ENCODE data around the gene APLF. TPM values are rescaled to one million over a fixed set of nuclear protein-coding genes. Genes with fewer than 3 reads are reported as not detected.

Gene APLF
- total and polyA plus RNA-seq, 2 donors (not counting 3 experiments of a cell fraction or from before 2014, with no cell fraction given) = 0.75 to 2.3 TPM

DNA sequence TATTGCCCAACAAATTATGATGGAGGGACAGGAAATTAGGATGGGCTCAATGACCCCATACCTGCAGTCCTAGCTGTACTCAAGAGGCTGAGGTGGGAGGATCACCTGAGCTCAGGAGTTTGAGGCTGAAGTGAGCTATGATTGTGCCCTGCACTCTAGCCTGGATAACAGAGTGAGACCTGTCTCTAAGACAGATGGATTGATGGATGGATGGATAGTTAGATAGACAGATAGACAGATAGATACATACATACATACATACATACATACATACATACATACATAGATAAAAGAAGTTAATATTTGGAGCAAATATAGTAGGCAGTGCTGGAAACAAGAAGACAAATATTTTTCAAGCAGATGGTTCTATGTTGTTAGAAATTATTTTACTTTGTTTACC, 97.9 kb downstream of the APLF start:
- no peaks in the 10 kb centered on the region for H3K36me3 ChIP-seq (ENCODE audit: control insufficient read depth in 2 of 2, extremely low read depth in 1 of 2, insufficient read depth in 2 of 2, low read length in 2 of 2)
- TF ChIP-seq MYC (IDR thresholded peaks at IDR 0.05; ENCODE audit: low read depth, low read length) = no peak
- no peak for TF ChIP-seq POLR2AphosphoS5 (IDR thresholded peaks at IDR 0.05; ENCODE audit: insufficient read depth, low read depth, low read length)
- TF ChIP-seq EZH2 (IDR thresholded peaks at IDR 0.05; ENCODE audit: borderline replicate concordance, low read depth, low read length, severe bottlenecking) = no peak
- no peak for TF ChIP-seq JUN (IDR thresholded peaks at IDR 0.05; ENCODE audit: borderline replicate concordance, insufficient read depth, insufficient read length, low read depth)
- no peak for TF ChIP-seq FOS (IDR thresholded peaks at IDR 0.05; ENCODE audit: borderline replicate concordance, insufficient read depth, low read length)
- TF ChIP-seq, protein P1, sequence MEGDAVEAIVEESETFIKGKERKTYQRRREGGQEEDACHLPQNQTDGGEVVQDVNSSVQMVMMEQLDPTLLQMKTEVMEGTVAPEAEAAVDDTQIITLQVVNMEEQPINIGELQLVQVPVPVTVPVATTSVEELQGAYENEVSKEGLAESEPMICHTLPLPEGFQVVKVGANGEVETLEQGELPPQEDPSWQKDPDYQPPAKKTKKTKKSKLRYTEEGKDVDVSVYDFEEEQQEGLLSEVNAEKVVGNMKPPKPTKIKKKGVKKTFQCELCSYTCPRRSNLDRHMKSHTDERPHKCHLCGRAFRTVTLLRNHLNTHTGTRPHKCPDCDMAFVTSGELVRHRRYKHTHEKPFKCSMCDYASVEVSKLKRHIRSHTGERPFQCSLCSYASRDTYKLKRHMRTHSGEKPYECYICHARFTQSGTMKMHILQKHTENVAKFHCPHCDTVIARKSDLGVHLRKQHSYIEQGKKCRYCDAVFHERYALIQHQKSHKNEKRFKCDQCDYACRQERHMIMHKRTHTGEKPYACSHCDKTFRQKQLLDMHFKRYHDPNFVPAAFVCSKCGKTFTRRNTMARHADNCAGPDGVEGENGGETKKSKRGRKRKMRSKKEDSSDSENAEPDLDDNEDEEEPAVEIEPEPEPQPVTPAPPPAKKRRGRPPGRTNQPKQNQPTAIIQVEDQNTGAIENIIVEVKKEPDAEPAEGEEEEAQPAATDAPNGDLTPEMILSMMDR (IDR thresholded peaks at IDR 0.05; ENCODE audit: extremely low read depth in 1 of 2, insufficient read depth in 1 of 2, low read depth in 1 of 2, low read length in 2 of 2) = no peak
- TF ChIP-seq, protein P2, sequence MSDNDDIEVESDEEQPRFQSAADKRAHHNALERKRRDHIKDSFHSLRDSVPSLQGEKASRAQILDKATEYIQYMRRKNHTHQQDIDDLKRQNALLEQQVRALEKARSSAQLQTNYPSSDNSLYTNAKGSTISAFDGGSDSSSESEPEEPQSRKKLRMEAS (IDR thresholded peaks at IDR 0.05; ENCODE audit: insufficient read depth, insufficient read length) = no peak
- no peak for TF ChIP-seq POLR2A (IDR thresholded peaks at IDR 0.05; ENCODE audit: low read depth, low read length)
- no peak for TF ChIP-seq GATA2 (IDR thresholded peaks at IDR 0.05; ENCODE audit: insufficient read depth, insufficient read length, low read depth, low read length)
- intact Hi-C loops (cut with micrococcal nuclease) (no loop called here), dilution Hi-C loops (cut with MboI; ENCODE audit: extremely low pct_ligation_motif_present, low sequenced_read_pairs) (no loop called here)
- no peaks in the 10 kb centered on the region for H3K79me2 ChIP-seq (ENCODE audit: control insufficient read depth, insufficient read depth, low read length)
- H4K20me1 ChIP-seq (replicated peaks; ENCODE audit: control insufficient read depth, extremely low read depth, insufficient read depth, low read length) = no peaks in the 10 kb centered on the region
- no peak overlapping the region for H2AFZ ChIP-seq (ENCODE audit: low read depth, low read length)
- DNase-seq (ENCODE audit: low read depth, low spot score) = no peak
- H3K4me2 ChIP-seq (ENCODE audit: insufficient read depth, low read length) = no peak overlapping the region
- no peaks in the 10 kb centered on the region for H3K9me3 ChIP-seq (replicated peaks; ENCODE audit: control insufficient read depth, insufficient read depth, low read length)
- no peak overlapping the region for H3K9ac ChIP-seq (replicated peaks; ENCODE audit: extremely low read depth, insufficient read depth, low read length)
- FAIRE-seq = no peak
- no peaks in the 10 kb centered on the region for H3K9me1 ChIP-seq (replicated peaks; ENCODE audit: control insufficient read depth, extremely low read depth, insufficient read depth, low read length)
- H3K27me3 ChIP-seq (ENCODE audit: control insufficient read depth in 2 of 2, insufficient read depth in 2 of 2, low read length in 2 of 2) = peaks cover 6 to 26% of the 10 kb centered on the region in 2 experiments
- no TSS peak for BruUV-seq (replicated peaks)
- no peak overlapping the region for H3K4me3 ChIP-seq (replicated peaks in 1 of 3; ENCODE audit: insufficient read depth in 1 of 3, low read depth in 1 of 3, low read length in 3 of 3)
- H3K27ac ChIP-seq (ENCODE audit: insufficient read depth, low read depth, low read length) = no peak overlapping the region
- CTCF ChIA-PET = interaction anchor here (1.0 to 1.6 kb wide), 2 partner anchors 13 to 124 kb away, joined by 3 to 4 read pairs; no protein-coding TSS in a partner anchor
- H3K4me1 ChIP-seq (ENCODE audit: control insufficient read depth, extremely low read depth, insufficient read depth, low read length) = peaks cover 15% of the 10 kb centered on the region
- POLR2A ChIA-PET = no interaction called here
